Uterus (tissue), 2 donors: Measurements from ENCODE around the gene PACSIN2.

Experiments
- POLR2A ChIP-seq, 2 donors: fragments of 450-650 bp; IDR thresholded peaks; one replicate each; pipeline ENCODE4 v1.6.1; 2016; ENCODE audit warnings: antibody characterized with exemption in 2 of 2, mild to moderate bottlenecking in 1 of 2, moderate library complexity in 1 of 2
- TF ChIP-seq, protein P1 (sequence below), 4 experiments: fragments of 200-600 bp in 2 of 4; fragments of 450-650 bp in 2 of 4; sonication (generic) in 2 of 4; IDR thresholded peaks; one replicate each; pipeline ENCODE4 v1.5.1; 2016 to 2019; ENCODE audit warnings: antibody characterized with exemption in 4 of 4, mild to moderate bottlenecking in 2 of 4, moderate library complexity in 1 of 4

DNA sequence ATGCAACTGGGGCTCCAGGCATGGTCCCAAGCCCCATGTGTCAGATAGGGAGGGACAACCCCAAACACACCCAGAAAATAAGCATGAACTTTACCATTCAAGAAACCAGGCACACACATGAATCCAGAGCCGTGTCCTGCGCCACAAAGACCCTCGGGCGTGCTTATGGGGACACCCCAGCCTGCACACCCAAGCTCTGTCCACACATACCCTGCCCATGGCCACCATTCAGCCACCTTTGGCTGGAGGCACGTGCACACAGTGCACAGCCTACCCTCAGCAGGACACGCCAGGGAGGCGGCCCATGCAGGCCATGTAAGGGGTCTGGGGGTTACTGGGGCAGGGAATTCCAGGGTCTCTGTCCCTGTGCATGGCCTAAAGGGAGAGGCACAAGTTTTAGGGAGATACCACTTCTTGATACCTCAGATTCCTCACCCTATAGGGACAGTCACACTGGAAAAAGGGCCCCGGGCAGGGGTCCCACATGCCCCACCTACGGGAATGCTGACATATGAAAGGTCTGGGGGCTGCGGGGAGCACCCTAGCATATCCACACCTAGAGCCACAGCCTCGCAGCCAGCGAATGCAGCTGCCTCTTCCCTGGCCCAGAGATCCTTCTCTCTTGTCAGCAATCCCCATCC is 20.6 kb downstream of the PACSIN2 start:
- TF ChIP-seq, protein P1, sequence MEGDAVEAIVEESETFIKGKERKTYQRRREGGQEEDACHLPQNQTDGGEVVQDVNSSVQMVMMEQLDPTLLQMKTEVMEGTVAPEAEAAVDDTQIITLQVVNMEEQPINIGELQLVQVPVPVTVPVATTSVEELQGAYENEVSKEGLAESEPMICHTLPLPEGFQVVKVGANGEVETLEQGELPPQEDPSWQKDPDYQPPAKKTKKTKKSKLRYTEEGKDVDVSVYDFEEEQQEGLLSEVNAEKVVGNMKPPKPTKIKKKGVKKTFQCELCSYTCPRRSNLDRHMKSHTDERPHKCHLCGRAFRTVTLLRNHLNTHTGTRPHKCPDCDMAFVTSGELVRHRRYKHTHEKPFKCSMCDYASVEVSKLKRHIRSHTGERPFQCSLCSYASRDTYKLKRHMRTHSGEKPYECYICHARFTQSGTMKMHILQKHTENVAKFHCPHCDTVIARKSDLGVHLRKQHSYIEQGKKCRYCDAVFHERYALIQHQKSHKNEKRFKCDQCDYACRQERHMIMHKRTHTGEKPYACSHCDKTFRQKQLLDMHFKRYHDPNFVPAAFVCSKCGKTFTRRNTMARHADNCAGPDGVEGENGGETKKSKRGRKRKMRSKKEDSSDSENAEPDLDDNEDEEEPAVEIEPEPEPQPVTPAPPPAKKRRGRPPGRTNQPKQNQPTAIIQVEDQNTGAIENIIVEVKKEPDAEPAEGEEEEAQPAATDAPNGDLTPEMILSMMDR (IDR thresholded peaks at IDR 0.05), result no peak
- TF ChIP-seq POLR2A (IDR thresholded peaks at IDR 0.05), result no peak
